ENCODE results near the gene TOB2.
"Not testable (repeated sequence)": the region's sequence is repeated elsewhere in the genome, so short reads cannot be mapped to it uniquely, and the experiment has no call there.

Gene TOB2

GRCh38 chr22:41431656-41432055 lies 14.9 kb downstream of the TOB2 start:
- no peak for DNase-seq

GRCh38 chr22:41429951-41430332 lies 16.7 kb downstream of the TOB2 start:
- DNase-seq: no peak

GRCh38 chr22:41429232-41429950 lies 17.2 kb downstream of the TOB2 start:
- peak in 8 of 56 donors; percentile 14 to 57 (median 34) for DNase-seq

GRCh38 chr22:41425660-41426365 lies 20.8 kb downstream of the TOB2 start:
- no peak for DNase-seq

- no peak for DNase-seq
Observed at GRCh38 chr22:41418717-41419116, 27.9 kb downstream of the TOB2 start.

GRCh38 chr22:41417622-41418390 lies 28.8 kb downstream of the TOB2 start:
- DNase-seq: peak; percentile 49 to 99 (median 95)

GRCh38 chr22:41415554-41415953 lies 31.0 kb downstream of the TOB2 start:
- peak in 1 of 56 donors; percentile 19 for DNase-seq

GRCh38 chr22:41411021-41411851 lies 35.4 kb downstream of the TOB2 start:
- peak in 37 of 56 donors; percentile 13 to 75 (median 45) for DNase-seq

- DNase-seq: peak in 14 of 56 donors; percentile 20 to 67 (median 34)
Observed at GRCh38 chr22:41410311-41410751, 36.3 kb downstream of the TOB2 start.

GRCh38 chr22:41408665-41409064 lies 37.9 kb downstream of the TOB2 start:
- DNase-seq: no peak

- DNase-seq: no peak
Observed at GRCh38 chr22:41407433-41407832, 39.2 kb downstream of the TOB2 start.

GRCh38 chr22:41406410-41406809 lies 40.2 kb downstream of the TOB2 start:
- no peak for DNase-seq

- no peak for DNase-seq
Observed at GRCh38 chr22:41405588-41405987, 41.0 kb downstream of the TOB2 start.

GRCh38 chr22:41403532-41404318 lies 42.9 kb downstream of the TOB2 start:
- DNase-seq: peak; percentile 64 to 100 (median 96)

GRCh38 chr22:41402851-41403250 lies 43.8 kb downstream of the TOB2 start:
- DNase-seq: not testable (repeated sequence)

- DNase-seq: peak in 54 of 56 donors; percentile 54 to 94 (median 84)
Observed at GRCh38 chr22:41401781-41402648, 44.6 kb downstream of the TOB2 start.

- DNase-seq: no peak
Observed at GRCh38 chr22:41398921-41399320, 47.7 kb downstream of the TOB2 start.

- no peak for DNase-seq
Observed at GRCh38 chr22:41397143-41397811, 49.3 kb downstream of the TOB2 start.

All from amygdala (tissue), 56 donors.